ENCODE results near the gene WDPCP.
"Not testable (repeated sequence)": the region's sequence is repeated elsewhere in the genome, so short reads cannot be mapped to it uniquely, and the experiment has no call there.

The WDPCP gene

GRCh38 chr2:63364866-63365265, 223.4 kb downstream of the WDPCP start:
- no peak for DNase-seq (ENCODE audit: low read depth in 2 of 2)

GRCh38 chr2:63357722-63358121, 230.6 kb downstream of the WDPCP start:
- DNase-seq (ENCODE audit: low read depth in 2 of 2), result not testable (repeated sequence)

GRCh38 chr2:63347361-63347760, 240.9 kb downstream of the WDPCP start:
- no peak for DNase-seq (ENCODE audit: low read depth in 2 of 2)

GRCh38 chr2:63346411-63346810, 241.9 kb downstream of the WDPCP start:
- DNase-seq (ENCODE audit: low read depth in 2 of 2), result no peak

GRCh38 chr2:63345285-63345633, 243.0 kb downstream of the WDPCP start:
- DNase-seq (ENCODE audit: low read depth in 2 of 2), result no peak

GRCh38 chr2:63344575-63345284, 243.5 kb downstream of the WDPCP start:
- DNase-seq (ENCODE audit: low read depth in 2 of 2), result no peak

- DNase-seq (ENCODE audit: low read depth in 2 of 2), result no peak
Measured at GRCh38 chr2:63343397-63344109, 244.7 kb downstream of the WDPCP start.

GRCh38 chr2:63340443-63340842, 247.8 kb downstream of the WDPCP start:
- DNase-seq (ENCODE audit: low read depth in 2 of 2), result no peak

- no peak for DNase-seq (ENCODE audit: low read depth in 2 of 2)
Measured at GRCh38 chr2:63334910-63335309, 253.4 kb downstream of the WDPCP start.

- DNase-seq (ENCODE audit: low read depth in 2 of 2), result no peak
Measured at GRCh38 chr2:63326473-63326872, 261.8 kb downstream of the WDPCP start.

- DNase-seq (ENCODE audit: low read depth in 2 of 2), result not testable (repeated sequence)
Measured at GRCh38 chr2:63323662-63324061, 264.6 kb downstream of the WDPCP start.

- DNase-seq (ENCODE audit: low read depth in 2 of 2), result not testable (repeated sequence)
Measured at GRCh38 chr2:63321973-63322372, 266.3 kb downstream of the WDPCP start.

GRCh38 chr2:63320669-63321068, 267.6 kb downstream of the WDPCP start:
- no peak for DNase-seq (ENCODE audit: low read depth in 2 of 2)

- DNase-seq (ENCODE audit: low read depth in 2 of 2), result no peak
Measured at GRCh38 chr2:63310614-63311013, 277.7 kb downstream of the WDPCP start.

- no peak for DNase-seq (ENCODE audit: low read depth in 2 of 2)
Measured at GRCh38 chr2:63301481-63301880, 286.8 kb downstream of the WDPCP start.

- no peak for DNase-seq (ENCODE audit: low read depth in 2 of 2)
Measured at GRCh38 chr2:63300835-63301234, 287.4 kb downstream of the WDPCP start.

- no peak for DNase-seq (ENCODE audit: low read depth in 2 of 2)
Measured at GRCh38 chr2:63287956-63288355, 300.3 kb downstream of the WDPCP start.

- not testable (repeated sequence) for DNase-seq (ENCODE audit: low read depth in 2 of 2)
Measured at GRCh38 chr2:63286520-63286919, 301.8 kb downstream of the WDPCP start.

GRCh38 chr2:63283273-63283672, 305.0 kb downstream of the WDPCP start:
- DNase-seq (ENCODE audit: low read depth in 2 of 2), result no peak

GRCh38 chr2:63272560-63272959, 315.7 kb downstream of the WDPCP start:
- no peak for DNase-seq (ENCODE audit: low read depth in 2 of 2)

GRCh38 chr2:63270717-63271116, 317.6 kb downstream of the WDPCP start:
- no peak for DNase-seq (ENCODE audit: low read depth in 2 of 2)

- DNase-seq (ENCODE audit: low read depth in 2 of 2), result no peak
Measured at GRCh38 chr2:63268946-63269345, 319.3 kb downstream of the WDPCP start.

- no peak for DNase-seq (ENCODE audit: low read depth in 2 of 2)
Measured at GRCh38 chr2:63261137-63261621, 327.1 kb downstream of the WDPCP start.
